ENCODE data around the gene OR2M5. TPM values are rescaled to one million over a fixed set of nuclear protein-coding genes. Genes with fewer than 3 reads are reported as not detected.

OR2M5 gene
- total RNA-seq, 2 donors from 2014 or later: not detected

DNA sequence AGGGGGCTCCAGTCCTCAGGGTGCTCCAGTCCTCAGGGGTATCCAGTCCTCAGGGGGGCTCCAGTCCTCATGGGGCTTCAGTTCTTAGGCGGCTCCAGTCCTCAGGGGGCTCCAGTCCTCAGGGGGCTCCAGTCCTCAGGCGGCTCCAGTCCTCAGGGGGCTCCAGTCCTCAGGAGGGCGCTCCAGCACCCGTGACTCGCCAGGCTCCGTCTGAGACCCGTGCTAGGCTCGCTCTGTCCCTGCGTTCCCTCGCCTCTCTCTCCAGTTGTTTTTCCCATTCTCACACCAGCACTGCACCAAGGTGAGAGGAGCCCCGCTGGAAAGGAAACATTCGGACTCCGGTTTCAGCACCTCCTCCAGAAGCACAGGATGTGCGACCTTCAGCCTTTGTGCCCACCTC lies 20.2 kb downstream of the OR2M5 start:
- Mint-ChIP-seq H3K36me3 (ENCODE audit: insufficient read depth in 2 of 2) (peaks cover 0 to 2% of the 10 kb centered on the region in 2 donors), H3K4me1 (ENCODE audit: low read depth) (no peaks in the 10 kb centered on the region), H3K4me3 (no peak overlapping the region), H3K27me3 (ENCODE audit: low read depth) (no peaks in the 10 kb centered on the region), H3K9me3 (no peaks in the 10 kb centered on the region), H3K27ac (no peak overlapping the region)
- ATAC-seq (replicated peaks in 1 of 2) (no peak), DNase-seq (no peak)

DNA sequence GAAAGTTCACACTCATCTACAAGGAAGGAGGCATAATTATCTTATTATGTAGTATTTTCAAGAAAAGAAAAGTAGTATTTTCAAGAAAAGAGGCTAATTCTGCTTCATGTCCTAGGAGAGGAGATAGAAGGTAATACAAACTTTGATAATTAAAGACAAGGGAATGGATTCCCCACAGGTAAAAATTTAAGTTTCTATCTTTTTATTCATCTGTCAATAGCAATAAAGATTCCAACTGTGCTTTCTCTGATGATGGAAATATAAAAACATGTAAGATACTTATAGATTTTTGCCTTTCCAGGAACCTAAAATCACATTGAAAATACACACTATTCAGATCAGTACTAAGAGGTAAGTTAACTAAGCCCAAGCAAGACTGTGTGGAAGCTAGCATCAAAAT lies 29.6 kb downstream of the OR2M5 start, which contains the start of gene OR2M2:
TSS of gene OR2M2 (plus strand) at position 301 of the 400 bp plus-strand sequence. CDS start 5,165 bp downstream, outside the sequence.
- H3K36me3 Mint-ChIP-seq (ENCODE audit: insufficient read depth in 2 of 2): no peaks in the 10 kb centered on the region
- no peak for ATAC-seq (replicated peaks in 1 of 2)
- DNase-seq: no peak

DNA sequence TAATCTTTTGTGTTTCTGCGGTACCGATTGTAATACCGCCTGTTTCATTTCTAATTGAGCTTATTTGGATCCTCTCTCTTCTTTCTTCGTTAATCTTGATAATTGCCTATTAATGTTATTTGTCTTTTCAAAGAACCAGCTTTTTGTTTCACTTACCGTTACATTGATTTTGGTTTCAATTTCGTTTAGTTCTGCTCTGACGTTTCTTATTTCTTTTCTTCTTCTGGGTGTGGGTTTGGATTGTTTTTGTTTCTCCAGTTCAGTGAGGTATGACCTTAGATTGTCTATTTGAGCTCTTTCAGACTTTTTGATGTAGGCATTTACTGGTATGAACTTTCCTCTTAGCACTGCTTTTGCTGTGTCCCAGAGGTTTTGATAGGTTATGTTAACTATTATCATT lies 39.0 kb downstream of the OR2M5 start:
- H3K27ac Mint-ChIP-seq: no peak overlapping the region
- DNase-seq (no peak), ATAC-seq (replicated peaks in 1 of 2) (no peak)
- H3K9me3 Mint-ChIP-seq: peaks cover 12 to 13% of the 10 kb centered on the region in 2 donors
- no peaks in the 10 kb centered on the region for H3K36me3 Mint-ChIP-seq (ENCODE audit: insufficient read depth in 2 of 2)
- H3K4me3 Mint-ChIP-seq: no peak overlapping the region
- H3K4me1 Mint-ChIP-seq (ENCODE audit: low read depth): no peaks in the 10 kb centered on the region
- H3K27me3 Mint-ChIP-seq (ENCODE audit: low read depth): no peaks in the 10 kb centered on the region

More for the DNA sequence above, 29.6 kb downstream of the OR2M5 start, which contains the start of gene OR2M2:
- Mint-ChIP-seq H3K9me3 (peaks cover 0 to 2% of the 10 kb centered on the region in 2 donors), H3K4me3 (no peak within 1 kb of the TSS), H3K27ac (no peak within 1 kb of the TSS), H3K27me3 (ENCODE audit: low read depth) (no peaks in the 10 kb centered on the region), H3K4me1 (ENCODE audit: low read depth) (no peaks in the 10 kb centered on the region)

DNA sequence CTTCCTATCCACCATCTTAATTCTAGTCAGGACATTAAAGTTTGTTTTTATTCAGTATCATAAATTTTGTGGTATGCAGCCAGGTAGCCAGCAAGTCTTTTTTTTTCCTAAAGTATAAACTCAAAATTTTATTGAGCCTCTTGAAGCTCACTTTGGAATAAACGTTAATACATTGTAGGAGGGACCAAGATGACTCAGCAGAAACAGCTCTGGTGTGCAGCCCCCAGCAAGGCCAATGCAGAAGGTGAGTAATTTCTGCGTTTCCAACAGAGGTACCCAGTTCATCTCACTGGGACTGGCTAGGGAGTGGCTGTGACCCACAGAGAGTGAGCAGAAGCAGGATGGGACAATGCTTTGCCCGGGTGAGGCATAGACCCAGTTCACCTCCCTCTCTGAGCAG lies 42.4 kb downstream of the OR2M5 start:
- H3K36me3 Mint-ChIP-seq (ENCODE audit: insufficient read depth in 2 of 2): peaks cover 1 to 4% of the 10 kb centered on the region in 2 donors
- no peak overlapping the region for H3K27ac Mint-ChIP-seq
- H3K27me3 Mint-ChIP-seq (ENCODE audit: low read depth): no peaks in the 10 kb centered on the region
- no peaks in the 10 kb centered on the region for H3K4me1 Mint-ChIP-seq (ENCODE audit: low read depth)
- DNase-seq (no peak), ATAC-seq (replicated peaks in 1 of 2) (no peak)
- peaks cover 8 to 12% of the 10 kb centered on the region in 2 donors for H3K9me3 Mint-ChIP-seq
- no peak overlapping the region for H3K4me3 Mint-ChIP-seq

DNA sequence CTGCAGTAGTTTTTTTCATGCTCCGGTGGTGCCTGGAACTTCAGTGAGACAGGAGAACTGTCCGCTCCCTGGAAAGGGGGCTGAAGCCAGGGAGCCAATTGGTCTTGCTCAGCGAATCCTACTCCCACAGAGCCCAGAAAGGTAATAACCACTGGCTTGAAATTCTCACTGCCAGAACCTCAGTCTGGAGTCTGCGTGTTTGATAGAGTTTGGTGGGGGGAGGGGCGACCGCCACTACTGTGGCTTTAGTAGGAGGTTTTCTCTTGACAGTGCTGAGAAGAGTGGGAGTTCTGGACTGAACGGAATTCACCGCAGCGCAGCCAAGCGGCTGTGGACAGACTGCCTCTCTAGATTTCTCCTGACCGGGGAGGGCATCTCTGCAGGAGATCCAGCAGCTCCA lies 44.1 kb downstream of the OR2M5 start:
- no peak overlapping the region for H3K4me3 Mint-ChIP-seq
- no peak for ATAC-seq (replicated peaks in 1 of 2)
- H3K4me1 Mint-ChIP-seq (ENCODE audit: low read depth): no peaks in the 10 kb centered on the region
- H3K27me3 Mint-ChIP-seq (ENCODE audit: low read depth): no peaks in the 10 kb centered on the region
- DNase-seq: no peak
- H3K27ac Mint-ChIP-seq: no peak overlapping the region
- H3K9me3 Mint-ChIP-seq: peaks cover 7 to 9% of the 10 kb centered on the region in 2 donors
- H3K36me3 Mint-ChIP-seq (ENCODE audit: insufficient read depth in 2 of 2): peaks cover 1 to 4% of the 10 kb centered on the region in 2 donors

DNA sequence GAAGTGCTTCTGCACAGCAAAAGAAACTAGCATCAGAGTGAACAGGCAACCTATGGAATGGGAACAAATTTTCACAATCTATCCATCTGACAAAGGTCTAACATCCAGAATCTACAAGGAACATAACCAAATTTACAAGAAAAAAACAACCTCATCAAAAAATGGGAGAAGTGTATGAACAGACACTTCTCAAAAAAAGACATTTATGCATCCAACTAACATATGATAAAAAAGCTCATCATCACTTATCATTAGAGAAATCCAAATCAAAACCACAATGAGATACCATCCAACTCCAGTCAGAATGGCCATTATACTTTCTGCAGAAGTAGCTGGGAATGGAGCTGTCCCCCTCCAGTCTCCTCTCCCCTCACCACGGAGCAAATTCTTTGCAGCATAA lies 49.2 kb downstream of the OR2M5 start:
- Mint-ChIP-seq H3K4me1 (ENCODE audit: low read depth) (no peaks in the 10 kb centered on the region), H3K4me3 (no peak overlapping the region), H3K27ac (no peak overlapping the region), H3K36me3 (ENCODE audit: insufficient read depth in 2 of 2) (peaks cover 1 to 4% of the 10 kb centered on the region in 2 donors), H3K27me3 (ENCODE audit: low read depth) (no peaks in the 10 kb centered on the region), H3K9me3 (peaks cover 6 to 11% of the 10 kb centered on the region in 2 donors)
- no peak for ATAC-seq (replicated peaks in 1 of 2)
- no peak for DNase-seq

Other genes starting within 250 kb of the OR2M5 start
- not detected for gene OR2W3, start 249.6 kb upstream of the OR2M5 start, total RNA-seq
- not detected for gene OR2T8, start 224.9 kb upstream of the OR2M5 start, total RNA-seq
- not detected for gene OR2AJ1, start 220.3 kb upstream of the OR2M5 start, total RNA-seq
- gene OR2L8, start 196.3 kb upstream of the OR2M5 start, total RNA-seq: not detected
- under 1 TPM in 1 of 2 donors, not detected in 1; 0.35 TPM for gene OR2AK2, start 179.9 kb upstream of the OR2M5 start, total RNA-seq
- gene OR2L5, start 131.5 kb upstream of the OR2M5 start, total RNA-seq: under 1 TPM in 1 of 2 donors, not detected in 1; 0.16 TPM
- gene OR2L2, start 115.1 kb upstream of the OR2M5 start, total RNA-seq: under 1 TPM; 0.12 to 0.29 TPM
- gene OR2L3, start 98.3 kb upstream of the OR2M5 start, total RNA-seq: under 1 TPM in 1 of 2 donors, not detected in 1; 0.07 TPM
- gene OR2L13, start 50.0 kb upstream of the OR2M5 start, total RNA-seq: under 1 TPM; 0.14 to 0.24 TPM
- not detected for gene OR2M2, start 29.7 kb downstream of the OR2M5 start, total RNA-seq
- not detected for gene OR2M3, start 52.1 kb downstream of the OR2M5 start, total RNA-seq
- gene OR2M4, start 86.3 kb downstream of the OR2M5 start, total RNA-seq: not detected
- gene OR2T33, start 132.8 kb downstream of the OR2M5 start, total RNA-seq: not detected
- gene OR2T12, start 158.3 kb downstream of the OR2M5 start, total RNA-seq: not detected
- gene OR2M7, start 179.4 kb downstream of the OR2M5 start, total RNA-seq: not detected
- not detected for gene OR14C36, start 203.6 kb downstream of the OR2M5 start, total RNA-seq
- not detected for gene OR2T4, start 216.5 kb downstream of the OR2M5 start, total RNA-seq
- not detected for gene OR2T6, start 230.6 kb downstream of the OR2M5 start, total RNA-seq